Superior temporal gyrus (tissue), 1 donor: ENCODE data around the gene DUSP16.

Experiments
- DNase-seq: peaks from one replicate; pipeline ENCODE4 v3.0.0-alpha.2; 2016; ENCODE audit errors: extremely low spot score

DUSP16 gene

DNA sequence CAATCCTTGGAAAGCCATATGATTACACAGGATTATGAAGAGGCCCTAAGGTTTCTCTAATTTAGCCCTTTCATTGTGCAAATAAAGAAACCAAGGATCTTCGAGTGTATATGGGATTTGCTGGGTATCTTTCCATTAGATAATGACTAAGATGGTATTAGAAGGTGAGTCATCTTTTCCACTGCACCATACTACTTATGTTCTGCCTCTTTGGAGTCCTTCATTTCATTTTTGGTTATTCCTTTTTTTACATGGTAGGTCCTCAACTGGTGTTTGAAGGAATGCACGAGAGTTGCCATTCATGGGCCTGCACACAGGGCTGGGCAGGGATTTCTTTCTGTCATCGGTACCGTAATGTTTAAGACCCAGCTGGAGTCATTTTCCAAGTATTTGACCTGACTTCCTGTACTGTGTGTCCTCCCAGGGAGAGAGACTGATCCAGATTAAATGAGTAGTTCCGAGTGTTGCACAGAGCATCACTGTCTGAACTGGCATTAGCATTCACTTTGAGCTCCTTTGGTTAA, 120.1 kb downstream of the DUSP16 start:
- DNase-seq: no peak

DNA sequence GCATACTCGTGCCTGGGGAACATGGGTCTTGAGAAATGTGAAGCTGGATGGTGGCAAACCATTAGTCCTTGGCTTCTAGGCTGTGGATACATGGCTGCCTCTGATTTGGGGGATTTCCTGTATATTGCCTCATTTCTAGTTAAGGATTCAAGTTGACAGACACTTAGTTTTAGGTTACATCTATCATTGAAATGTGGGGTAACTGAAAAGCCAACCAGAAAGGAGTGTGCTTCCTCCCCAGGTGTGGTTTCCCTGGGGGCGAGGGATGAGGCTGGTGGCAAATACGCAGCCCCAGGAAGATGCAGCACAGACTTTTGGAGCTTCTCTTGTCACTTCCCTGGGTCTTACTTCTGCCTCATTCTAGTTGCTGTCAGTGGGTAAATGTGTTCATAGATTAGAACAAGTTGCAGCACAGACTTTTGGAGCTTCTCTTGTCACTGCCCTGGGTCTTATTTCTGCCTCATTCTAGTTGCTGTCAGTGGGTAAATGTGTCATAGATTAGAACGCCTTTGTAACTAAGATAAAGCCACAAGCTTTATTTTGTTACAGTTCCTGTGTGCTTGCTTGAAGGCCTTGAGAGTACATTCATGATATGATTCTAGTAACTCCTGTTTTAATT, 120.7 kb downstream of the DUSP16 start:
- DNase-seq: no peak

DNA sequence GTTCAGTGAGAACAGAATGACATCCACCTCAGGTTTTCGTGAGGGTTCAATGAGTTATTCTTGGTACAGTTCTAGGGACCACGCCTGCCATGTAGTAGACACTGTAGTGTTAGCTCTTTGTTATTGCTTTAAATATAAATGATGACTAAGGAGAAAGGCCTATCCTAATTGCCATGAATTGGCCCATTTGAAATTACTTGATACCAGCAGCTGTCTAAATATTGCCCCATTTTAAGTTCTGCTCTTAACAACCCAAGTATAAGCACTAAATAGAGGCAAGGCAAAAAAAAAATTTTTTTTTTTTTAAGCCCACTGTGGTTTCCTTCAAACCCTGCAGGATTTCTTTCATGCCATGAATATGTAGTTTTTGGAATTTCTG, 121.2 kb downstream of the DUSP16 start:
- DNase-seq: no peak

DNA sequence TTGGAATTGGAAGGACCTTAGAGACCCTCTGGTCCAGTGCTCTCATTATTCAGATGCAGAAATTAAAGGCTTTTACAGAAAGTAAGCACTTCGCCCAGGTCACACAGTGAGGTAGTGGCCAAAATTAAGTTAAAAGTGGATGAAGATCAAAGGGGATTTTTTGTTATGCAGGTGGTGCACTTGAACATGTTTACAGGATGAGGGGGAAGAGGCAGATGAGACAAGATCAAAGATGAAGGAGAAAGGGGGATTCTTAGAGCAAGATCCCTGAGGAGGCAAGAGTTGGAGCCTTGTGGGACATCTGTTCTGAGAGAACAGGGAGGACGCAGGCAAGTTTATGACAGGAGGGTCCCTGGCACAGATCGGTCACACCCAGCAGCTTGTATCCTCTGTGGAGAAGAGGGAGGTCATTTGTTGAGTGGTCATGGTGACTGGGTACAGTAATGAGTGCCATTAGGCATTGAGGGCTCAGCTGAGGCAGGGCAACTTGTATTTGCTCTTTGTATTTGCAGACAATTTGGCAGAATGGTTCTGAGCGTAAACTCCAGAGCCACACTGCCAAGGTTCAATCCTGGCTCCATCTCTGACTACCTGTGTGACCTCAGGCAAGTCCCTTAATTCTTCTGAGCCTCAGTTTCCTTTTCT, 121.8 kb downstream of the DUSP16 start:
- no peak for DNase-seq

DNA sequence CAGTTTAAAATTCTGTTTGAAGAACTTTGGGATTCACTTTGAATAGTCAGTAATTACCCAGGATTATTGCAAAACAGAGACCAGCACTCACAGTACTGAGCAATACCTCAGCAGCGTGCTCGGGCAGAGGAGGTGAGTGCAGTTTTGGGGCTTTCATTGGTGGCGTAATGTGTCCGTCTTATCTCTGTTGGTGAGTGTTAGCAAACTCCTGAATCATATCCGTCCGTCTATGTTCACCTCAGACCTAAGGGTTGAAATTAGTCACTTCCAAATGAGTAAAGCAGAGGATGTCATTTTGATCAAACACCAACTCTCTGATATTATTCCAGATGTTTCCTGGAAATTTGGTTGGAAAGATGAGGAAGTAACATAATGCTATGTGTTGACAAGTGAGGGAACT, 123.0 kb downstream of the DUSP16 start:
- DNase-seq: no peak

DNA sequence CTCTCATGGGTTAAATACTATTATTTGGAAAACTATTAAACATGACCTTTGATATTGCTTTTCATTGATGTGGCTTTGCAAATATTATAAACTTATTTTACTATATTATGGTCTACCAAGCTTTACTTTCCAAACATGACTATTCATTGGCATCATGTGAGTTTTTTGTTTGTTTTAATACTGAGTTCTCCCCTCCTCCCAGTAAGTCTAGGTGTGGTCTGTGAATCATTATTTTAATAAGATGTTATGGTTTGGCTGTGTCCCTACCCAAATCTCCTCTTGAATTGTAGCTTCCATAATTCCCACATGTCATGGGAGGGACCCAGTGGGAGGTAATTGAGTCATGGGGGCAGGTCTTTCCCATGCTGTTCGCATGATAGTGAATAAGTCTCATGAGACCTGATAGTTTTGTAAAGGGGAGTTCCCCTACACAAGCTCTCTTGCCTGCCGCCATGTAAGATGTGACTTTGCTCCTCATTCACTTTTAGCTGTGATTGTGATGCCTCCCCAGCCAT, 125.8 kb downstream of the DUSP16 start:
- no peak for DNase-seq

DNA sequence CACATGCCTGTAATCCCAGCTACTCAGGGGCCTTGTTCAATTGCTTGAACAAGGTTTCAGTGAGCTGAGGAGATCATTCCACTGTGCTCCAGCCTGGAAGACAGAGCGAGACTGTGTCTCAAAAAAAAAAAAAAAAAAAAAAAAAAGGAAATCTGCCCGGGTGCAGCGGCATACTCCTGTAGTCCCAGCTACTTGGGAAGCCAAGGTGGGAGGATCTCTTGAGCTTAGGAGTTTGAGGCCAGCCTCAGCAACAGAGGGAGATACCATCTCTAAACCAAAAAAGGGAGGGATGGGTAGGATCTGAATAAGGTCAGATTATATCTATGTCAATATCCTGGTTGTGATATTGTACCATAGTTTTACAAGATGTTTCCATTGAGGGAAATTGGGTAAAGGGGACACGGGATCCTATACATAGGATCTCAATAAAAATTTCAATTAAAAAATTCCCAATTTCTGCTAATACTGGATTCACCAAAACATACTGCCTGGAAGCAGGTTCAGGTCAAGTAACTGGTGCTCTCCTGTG, 129.4 kb downstream of the DUSP16 start:
- DNase-seq: no peak

DNA sequence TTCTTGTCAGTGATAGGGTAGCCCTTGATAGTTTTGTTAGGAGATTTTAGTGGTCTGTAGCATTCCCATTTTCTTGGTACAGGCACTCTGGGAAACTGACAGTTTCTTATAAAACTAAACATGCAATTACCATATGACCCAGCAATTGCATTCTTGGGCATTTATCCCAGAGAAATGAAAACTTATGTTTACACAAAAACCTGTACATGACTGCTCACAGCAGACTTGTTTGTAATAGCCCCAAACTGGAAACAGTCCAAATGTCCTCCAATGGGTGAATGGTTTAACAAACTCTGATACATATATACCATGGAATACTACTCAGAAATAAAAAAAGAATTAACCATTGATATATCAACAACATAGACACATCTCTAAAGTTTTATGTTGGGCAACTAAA, 130.3 kb downstream of the DUSP16 start:
- no peak for DNase-seq

DNA sequence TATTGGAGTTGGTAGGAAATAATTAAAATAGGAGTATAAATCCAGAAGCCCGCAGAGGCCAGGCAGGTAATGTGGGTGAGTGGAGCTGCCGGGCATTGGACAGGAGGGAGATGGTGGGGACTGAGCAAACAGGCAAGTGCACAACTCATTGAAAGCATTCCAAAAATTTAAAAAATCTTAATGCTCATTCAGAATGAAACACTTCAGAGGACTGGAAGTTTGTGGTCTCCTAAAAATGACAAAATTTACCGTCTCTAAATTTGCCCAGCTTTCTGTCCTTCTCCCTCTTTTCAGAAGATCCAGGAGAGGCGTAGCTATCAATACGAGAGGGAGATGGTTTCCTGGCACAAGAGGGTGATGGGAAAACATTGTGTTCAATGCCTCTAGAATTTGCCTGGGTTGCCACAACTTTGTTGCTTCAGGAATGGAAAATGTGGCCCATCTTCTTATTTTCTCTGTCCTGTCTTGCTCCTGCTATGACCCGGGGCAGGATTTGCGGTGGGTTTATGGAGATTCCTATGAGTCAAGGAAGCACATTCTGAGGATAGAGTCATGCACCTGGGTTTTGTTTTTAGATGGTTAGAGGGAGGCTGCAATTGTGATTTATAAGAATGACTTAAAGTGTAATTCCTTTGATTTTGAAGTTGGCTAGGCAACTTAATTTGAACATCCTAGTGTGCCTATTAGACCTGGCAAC, 133.6 kb downstream of the DUSP16 start:
- DNase-seq: no peak

DNA sequence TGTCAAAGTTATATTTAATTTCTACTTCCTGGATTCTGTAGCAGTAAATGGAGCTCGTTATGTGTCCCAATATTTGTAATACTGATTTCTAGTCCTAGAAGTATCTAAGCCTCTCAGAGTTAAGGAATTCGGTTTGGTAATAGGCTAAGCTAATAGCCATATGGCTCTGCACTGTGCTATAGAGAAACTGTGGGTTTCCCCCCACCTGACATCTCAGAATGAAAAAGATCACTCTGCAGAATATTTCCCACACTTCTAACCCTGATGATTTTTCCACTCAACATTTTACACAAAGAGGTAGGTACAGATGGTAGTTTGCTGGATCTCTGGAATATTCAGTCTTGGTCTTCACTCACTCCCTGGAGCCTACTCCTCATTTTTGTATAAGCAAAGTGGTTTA, 134.6 kb downstream of the DUSP16 start:
- no peak for DNase-seq

DNA sequence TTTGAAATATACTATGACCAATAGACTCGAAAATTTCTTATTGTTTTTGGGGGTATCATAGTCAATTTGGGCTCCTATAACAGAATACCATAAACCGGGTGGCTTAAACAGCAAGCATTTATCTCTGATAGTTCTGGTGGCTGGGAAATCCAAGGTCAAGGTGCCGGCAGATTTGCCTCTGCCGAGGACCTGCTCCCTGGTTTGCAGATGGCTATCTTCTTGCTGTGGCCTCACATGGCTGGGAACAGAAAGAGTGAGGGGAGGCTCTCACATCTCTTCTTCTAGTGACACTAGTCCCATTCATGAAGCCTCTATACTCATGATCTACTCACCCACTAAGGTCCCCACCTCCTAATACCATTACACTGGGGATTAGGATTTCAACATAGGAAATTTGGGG, 135.1 kb downstream of the DUSP16 start:
- DNase-seq: no peak

DNA sequence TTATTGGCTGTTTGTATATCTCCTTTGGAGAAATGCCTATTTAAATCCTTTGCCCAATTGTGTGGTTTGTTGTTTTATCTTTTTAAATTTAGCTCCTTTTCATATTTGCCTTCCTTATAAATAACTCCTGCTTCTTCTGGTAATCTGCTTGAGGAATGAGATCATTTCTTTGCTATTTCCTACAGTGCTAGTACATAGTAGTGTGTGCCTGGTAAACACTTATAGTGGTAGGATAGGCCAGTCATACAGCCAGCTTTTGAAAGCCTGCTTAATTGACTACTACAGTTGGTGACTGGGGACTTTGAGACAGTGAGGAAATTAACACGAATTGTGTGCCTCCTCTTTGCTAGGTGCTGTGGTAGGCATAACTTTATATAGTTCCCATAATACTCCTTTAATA, 137.0 kb downstream of the DUSP16 start:
- no peak for DNase-seq

DNA sequence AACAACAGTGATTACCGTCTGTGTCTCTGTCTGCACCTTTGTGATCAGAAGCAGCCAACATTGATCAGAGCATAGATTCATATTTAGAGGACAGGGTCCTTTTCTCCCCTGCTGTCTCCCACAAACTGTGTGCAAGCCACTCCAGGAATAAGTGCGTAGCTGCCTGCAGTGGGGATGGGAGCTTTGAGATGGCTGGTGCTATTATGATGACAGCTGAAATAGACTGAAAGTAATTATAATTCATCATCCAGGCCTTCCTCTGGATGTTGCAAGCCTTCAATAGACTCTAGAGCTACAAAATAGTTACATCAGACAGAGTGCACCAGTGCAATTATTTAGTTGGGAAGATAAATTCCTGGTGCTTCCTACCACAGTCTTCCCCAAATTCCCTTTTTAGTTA, 137.7 kb downstream of the DUSP16 start:
- no peak for DNase-seq
